Stimulated activated CD4-positive, alpha-beta T cell treated with anti-CD3 and anti-CD28 coated beads, Interleukin-2, amount 100 ng/mL, for 48 hours (primary cell): ENCODE measurements around the gene CHRFAM7A.
"Not testable (repeated sequence)": the region's sequence is repeated elsewhere in the genome, so short reads cannot be mapped to it uniquely, and the experiment has no call there.

Experiments used
- DNase-seq, 2 donors: peaks; one replicate each; pipeline ENCODE4 v3.0.0-alpha.2; 2020

Gene CHRFAM7A

GRCh38 chr15:30315704-30316103 lies 77.6 kb downstream of the CHRFAM7A start:
- not testable (repeated sequence) for DNase-seq

- DNase-seq, result not testable (repeated sequence)
Observed at GRCh38 chr15:30310575-30310974, 82.8 kb downstream of the CHRFAM7A start.
